ENCODE data around the gene SLC45A1. TPM values are rescaled to one million over a fixed set of nuclear protein-coding genes. Genes with fewer than 3 reads are reported as not detected.

Gene SLC45A1
- total and polyA plus RNA-seq, 9 of the 15 experiments (the other 6 are each of a cell fraction or from before 2014, with no cell fraction given) = not detected

- TF ChIP-seq, protein P1, sequence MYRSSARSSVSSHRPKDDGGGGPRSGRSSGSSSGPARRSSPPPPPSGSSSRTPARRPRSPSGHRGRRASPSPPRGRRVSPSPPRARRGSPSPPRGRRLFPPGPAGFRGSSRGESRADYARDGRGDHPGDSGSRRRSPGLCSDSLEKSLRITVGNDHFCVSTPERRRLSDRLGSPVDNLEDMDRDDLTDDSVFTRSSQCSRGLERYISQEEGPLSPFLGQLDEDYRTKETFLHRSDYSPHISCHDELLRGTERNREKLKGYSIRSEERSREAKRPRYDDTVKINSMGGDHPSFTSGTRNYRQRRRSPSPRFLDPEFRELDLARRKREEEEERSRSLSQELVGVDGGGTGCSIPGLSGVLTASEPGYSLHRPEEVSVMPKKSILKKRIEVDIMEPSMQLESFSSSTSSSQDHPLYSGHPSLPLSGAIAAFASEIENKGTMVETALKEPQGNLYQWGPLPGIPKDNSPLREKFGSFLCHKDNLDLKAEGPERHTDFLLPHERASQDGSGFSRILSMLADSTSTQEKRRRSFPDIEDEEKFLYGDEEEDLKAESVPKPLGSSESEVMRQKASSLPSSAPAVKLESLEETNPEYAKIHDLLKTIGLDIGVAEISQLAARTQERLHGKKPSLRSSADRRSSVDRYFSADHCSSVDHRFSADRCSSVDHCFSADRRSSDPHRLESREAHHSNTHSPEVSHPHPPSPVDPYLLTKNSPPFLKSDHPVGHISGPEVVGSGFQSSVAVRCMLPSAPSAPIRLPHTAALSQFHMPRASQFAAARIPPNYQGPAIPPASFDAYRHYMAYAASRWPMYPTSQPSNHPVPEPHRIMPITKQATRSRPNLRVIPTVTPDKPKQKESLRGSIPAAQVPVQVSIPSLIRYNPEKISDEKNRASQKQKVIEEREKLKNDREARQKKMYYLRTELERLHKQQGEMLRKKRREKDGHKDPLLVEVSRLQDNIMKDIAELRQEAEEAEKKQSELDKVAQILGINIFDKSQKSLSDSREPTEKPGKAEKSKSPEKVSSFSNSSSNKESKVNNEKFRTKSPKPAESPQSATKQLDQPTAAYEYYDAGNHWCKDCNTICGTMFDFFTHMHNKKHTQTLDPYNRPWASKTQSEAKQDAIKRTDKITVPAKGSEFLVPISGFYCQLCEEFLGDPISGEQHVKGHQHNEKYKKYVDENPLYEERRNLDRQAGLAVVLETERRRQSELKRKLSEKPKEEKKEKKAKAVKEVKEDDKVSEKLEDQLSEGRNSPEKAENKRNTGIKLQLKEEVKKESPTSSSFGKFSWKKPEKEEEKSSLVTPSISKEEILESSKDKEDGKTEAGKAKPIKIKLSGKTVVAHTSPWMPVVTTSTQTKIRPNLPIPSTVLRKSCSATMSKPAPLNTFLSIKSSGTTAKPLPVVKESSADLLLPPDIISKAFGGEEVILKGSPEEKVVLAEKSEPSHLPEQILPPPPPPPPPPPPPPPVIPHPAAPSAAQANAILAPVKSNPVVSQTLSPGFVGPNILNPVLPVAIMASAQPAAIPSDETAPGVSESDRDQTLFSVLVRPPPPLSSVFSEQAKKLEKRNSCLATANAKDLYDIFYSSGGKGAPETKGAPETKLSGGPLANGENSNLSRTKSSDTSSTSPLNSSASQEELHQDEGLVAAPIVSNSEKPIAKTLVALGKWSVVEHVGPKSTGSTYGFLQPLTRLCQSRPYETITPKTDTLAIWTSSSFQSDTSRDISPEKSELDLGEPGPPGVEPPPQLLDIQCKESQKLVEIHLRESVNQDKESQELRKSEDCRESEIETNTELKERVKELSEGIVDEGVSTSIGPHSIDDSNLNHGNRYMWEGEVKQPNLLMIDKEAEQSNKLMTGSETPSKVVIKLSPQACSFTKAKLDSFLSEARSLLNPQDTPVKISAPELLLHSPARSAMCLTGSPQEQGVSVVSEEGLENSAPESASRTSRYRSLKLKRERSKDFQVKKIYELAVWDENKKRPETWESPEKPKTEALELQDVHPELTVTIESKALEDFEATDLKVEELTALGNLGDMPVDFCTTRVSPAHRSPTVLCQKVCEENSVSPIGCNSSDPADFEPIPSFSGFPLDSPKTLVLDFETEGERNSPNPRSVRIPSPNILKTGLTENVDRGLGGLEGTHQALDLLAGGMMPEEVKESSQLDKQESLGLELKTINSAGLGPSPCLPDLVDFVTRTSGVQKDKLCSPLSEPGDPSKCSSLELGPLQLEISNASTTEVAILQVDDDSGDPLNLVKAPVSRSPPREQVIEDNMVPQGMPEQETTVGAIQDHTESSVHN (IDR thresholded peaks at IDR 0.05; ENCODE audit: borderline replicate concordance in 1 of 2, low read depth in 1 of 2) = no peak
- TF ChIP-seq, protein P2, sequence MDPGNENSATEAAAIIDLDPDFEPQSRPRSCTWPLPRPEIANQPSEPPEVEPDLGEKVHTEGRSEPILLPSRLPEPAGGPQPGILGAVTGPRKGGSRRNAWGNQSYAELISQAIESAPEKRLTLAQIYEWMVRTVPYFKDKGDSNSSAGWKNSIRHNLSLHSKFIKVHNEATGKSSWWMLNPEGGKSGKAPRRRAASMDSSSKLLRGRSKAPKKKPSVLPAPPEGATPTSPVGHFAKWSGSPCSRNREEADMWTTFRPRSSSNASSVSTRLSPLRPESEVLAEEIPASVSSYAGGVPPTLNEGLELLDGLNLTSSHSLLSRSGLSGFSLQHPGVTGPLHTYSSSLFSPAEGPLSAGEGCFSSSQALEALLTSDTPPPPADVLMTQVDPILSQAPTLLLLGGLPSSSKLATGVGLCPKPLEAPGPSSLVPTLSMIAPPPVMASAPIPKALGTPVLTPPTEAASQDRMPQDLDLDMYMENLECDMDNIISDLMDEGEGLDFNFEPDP (CRISPR knock-in tag; IDR thresholded peaks at IDR 0.05) = no peak
- no peak for TF ChIP-seq CEBPG (CRISPR knock-in tag; IDR thresholded peaks at IDR 0.05)
- TF ChIP-seq CEBPG (tag; conservative IDR thresholded peaks at IDR 0.05 in 1 of 2, IDR thresholded peaks at IDR 0.05 in 1 of 2) = 0 out of 4 replicates have a peak, but pooled peaks of 1 of the 2 experiments have one; percentile 27
- TF ChIP-seq ZBTB17 (CRISPR knock-in tag; IDR thresholded peaks at IDR 0.05) = no peak
- TF ChIP-seq PTTG1 (tag; IDR thresholded peaks at IDR 0.05; ENCODE audit: low read depth) = no peak
- TF ChIP-seq, protein P3, sequence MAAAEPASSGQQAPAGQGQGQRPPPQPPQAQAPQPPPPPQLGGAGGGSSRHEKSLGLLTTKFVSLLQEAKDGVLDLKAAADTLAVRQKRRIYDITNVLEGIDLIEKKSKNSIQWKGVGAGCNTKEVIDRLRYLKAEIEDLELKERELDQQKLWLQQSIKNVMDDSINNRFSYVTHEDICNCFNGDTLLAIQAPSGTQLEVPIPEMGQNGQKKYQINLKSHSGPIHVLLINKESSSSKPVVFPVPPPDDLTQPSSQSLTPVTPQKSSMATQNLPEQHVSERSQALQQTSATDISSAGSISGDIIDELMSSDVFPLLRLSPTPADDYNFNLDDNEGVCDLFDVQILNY (CRISPR knock-in tag; IDR thresholded peaks at IDR 0.05) = no peak
- peak; percentile 73 for TF ChIP-seq L3MBTL2 (IDR thresholded peaks at IDR 0.05)
- no peak for TF ChIP-seq RBM22 (IDR thresholded peaks at IDR 0.05; ENCODE audit: low read depth, low read length, poor library complexity, severe bottlenecking)
- TF ChIP-seq JUND (IDR thresholded peaks at IDR 0.05; ENCODE audit: borderline replicate concordance, low read depth, low read length) = peak; percentile 82; the same call in 1 of the 2 replicates
- peak; percentile 81; the same call in 1 of the 3 replicates for TF ChIP-seq JUND (tag; IDR thresholded peaks at IDR 0.05; ENCODE audit: borderline replicate concordance, low read depth, low read length)
- peak; percentile 72; the same call in 1 of the 2 replicates for TF ChIP-seq NCOA1 (IDR thresholded peaks at IDR 0.05; ENCODE audit: low read depth)
These were observed 71.0 kb downstream of the SLC45A1 start (continued) for GRCh38 chr1:8388732-8389562.

Data from K562 (cell line).